Activated CD8-positive, alpha-beta memory T cell treated with anti-CD3 and anti-CD28 coated beads, Interleukin-2, amount 10 ng/mL, durations not matched to agents 7 days and 5 days (primary cell): Measurements from ENCODE around the gene CASZ1. TPM values are rescaled to one million over a fixed set of nuclear protein-coding genes. Genes with fewer than 3 reads are reported as not detected.

Experiments
- ATAC-seq: fragments of 150-1000 bp; cut with Tn5 transposase; one replicate; pipeline ENCODE4 v1.10.0; 2021; ENCODE audit warnings: moderate library complexity
- CTCF ChIA-PET: fragments of 350-600 bp; sonication (Branson Sonifier 250); formaldehyde crosslinking; loops from one replicate; lab custom pipeline; 2021; ENCODE audit warnings: antibody characterized with exemption; lab: Charles Lee
- DNase-seq: peaks from one replicate; pipeline ENCODE4 v3.0.0-alpha.2; 2020
- H3K27ac Mint-ChIP-seq: one replicate; pipeline ENCODE4 v1.8.0; 2021; ENCODE audit warnings: mild to moderate bottlenecking, mixed read lengths
- H3K27me3 Mint-ChIP-seq: one replicate; pipeline ENCODE4 v1.8.0; 2021; ENCODE audit warnings: mixed read lengths
- H3K36me3 Mint-ChIP-seq: one replicate; pipeline ENCODE4 v1.8.0; 2021; ENCODE audit warnings: mild to moderate bottlenecking, mixed read lengths
- H3K4me1 Mint-ChIP-seq: one replicate; pipeline ENCODE4 v1.8.0; 2021; ENCODE audit warnings: mixed read lengths
- H3K4me3 Mint-ChIP-seq: one replicate; pipeline ENCODE4 v1.8.0; 2021; ENCODE audit warnings: mild to moderate bottlenecking, moderate library complexity, mixed read lengths
- H3K9me3 Mint-ChIP-seq: one replicate; pipeline ENCODE4 v1.8.0; 2022; ENCODE audit warnings: low read depth, mixed read lengths
- total RNA-seq, 2 experiments: library from RNA; stranded (reverse); gene quantifications; one replicate each; pipeline ENCODE4 v1.2.3, GENCODE V29; 2021

Gene CASZ1
- total RNA-seq, 2 experiments from 2014 or later, result 8.8 to 16.3 TPM

DNA sequence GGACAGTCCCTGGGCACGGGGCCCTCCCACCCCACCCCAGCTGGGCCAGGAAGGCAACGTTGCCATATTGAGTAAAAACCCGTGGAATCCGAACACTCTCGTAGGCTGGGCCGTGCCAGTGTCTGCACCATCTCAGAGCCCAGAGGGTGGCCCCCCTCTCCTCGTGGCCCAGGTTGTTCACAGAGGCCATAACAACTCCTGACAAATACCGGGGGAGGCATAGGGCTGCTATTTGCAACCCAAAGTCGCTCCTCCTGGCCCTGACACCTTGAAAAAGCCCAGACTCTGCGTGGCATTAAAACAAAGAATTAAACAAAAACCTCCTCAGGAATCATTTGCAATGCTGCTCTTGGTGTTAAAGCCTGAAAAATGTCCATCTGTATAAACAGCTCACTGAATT, 141.4 kb downstream of the CASZ1 start:
- no peak overlapping the region for H3K27ac Mint-ChIP-seq
- no peak for ATAC-seq
- H3K27me3 Mint-ChIP-seq, result no peaks in the 10 kb centered on the region
- H3K9me3 Mint-ChIP-seq, result no peaks in the 10 kb centered on the region
- CTCF ChIA-PET, result no interaction called here
- no peaks in the 10 kb centered on the region for H3K36me3 Mint-ChIP-seq
- no peak overlapping the region for H3K4me3 Mint-ChIP-seq
- DNase-seq, result no peak
- no peaks in the 10 kb centered on the region for H3K4me1 Mint-ChIP-seq

- H3K27ac Mint-ChIP-seq, result no peak overlapping the region
- CTCF ChIA-PET, result no interaction called here
- H3K9me3 Mint-ChIP-seq, result no peaks in the 10 kb centered on the region
- H3K4me1 Mint-ChIP-seq, result no peaks in the 10 kb centered on the region
- DNase-seq (no peak), ATAC-seq (no peak)
- H3K36me3 Mint-ChIP-seq, result no peaks in the 10 kb centered on the region
- no peak overlapping the region for H3K4me3 Mint-ChIP-seq
- H3K27me3 Mint-ChIP-seq, result no peaks in the 10 kb centered on the region
These were observed 142.9 kb downstream of the CASZ1 start for GRCh38 chr1:10653370-10654125.

- H3K4me3 Mint-ChIP-seq, result no peak overlapping the region
- H3K9me3 Mint-ChIP-seq, result no peaks in the 10 kb centered on the region
- no peak for DNase-seq
- no peaks in the 10 kb centered on the region for H3K4me1 Mint-ChIP-seq
- CTCF ChIA-PET, result no interaction called here
- ATAC-seq, result no peak
- H3K27ac Mint-ChIP-seq, result no peak overlapping the region
- H3K27me3 Mint-ChIP-seq, result no peaks in the 10 kb centered on the region
- H3K36me3 Mint-ChIP-seq, result no peaks in the 10 kb centered on the region
These were observed 143.8 kb downstream of the CASZ1 start for GRCh38 chr1:10652626-10653025.

- no peak overlapping the region for H3K27ac Mint-ChIP-seq
- H3K27me3 Mint-ChIP-seq, result no peaks in the 10 kb centered on the region
- H3K36me3 Mint-ChIP-seq, result no peaks in the 10 kb centered on the region
- no peak for ATAC-seq
- no peaks in the 10 kb centered on the region for H3K9me3 Mint-ChIP-seq
- DNase-seq, result no peak
- no peaks in the 10 kb centered on the region for H3K4me1 Mint-ChIP-seq
- CTCF ChIA-PET, result no interaction called here
- H3K4me3 Mint-ChIP-seq, result no peak overlapping the region
These were observed 144.7 kb downstream of the CASZ1 start for GRCh38 chr1:10651793-10652192.

DNA sequence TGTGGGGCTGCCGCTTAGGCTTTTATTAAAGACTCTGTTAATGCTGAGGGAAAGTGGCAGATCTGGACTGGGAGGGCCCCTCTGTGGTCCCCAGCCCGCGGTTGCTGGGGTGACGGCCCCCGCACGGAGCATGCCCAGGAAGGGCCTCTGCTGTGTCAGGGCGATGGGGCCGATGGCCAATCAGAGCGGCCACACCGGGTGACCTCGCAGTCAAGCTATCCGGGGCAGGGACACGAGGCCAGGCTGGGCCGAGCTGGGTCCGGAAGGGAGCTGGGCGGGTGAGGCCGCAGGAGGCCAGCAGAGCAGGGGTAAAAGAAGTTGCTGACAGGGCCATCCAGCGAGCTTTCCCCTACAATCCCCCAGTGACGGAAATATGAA, 145.1 kb downstream of the CASZ1 start:
- no peaks in the 10 kb centered on the region for H3K4me1 Mint-ChIP-seq
- DNase-seq (no peak), ATAC-seq (no peak)
- H3K27ac Mint-ChIP-seq, result no peak overlapping the region
- no peaks in the 10 kb centered on the region for H3K27me3 Mint-ChIP-seq
- no peaks in the 10 kb centered on the region for H3K36me3 Mint-ChIP-seq
- H3K4me3 Mint-ChIP-seq, result no peak overlapping the region
- H3K9me3 Mint-ChIP-seq, result no peaks in the 10 kb centered on the region
- CTCF ChIA-PET, result no interaction called here

GRCh38 chr1:10650556-10651388, 145.7 kb downstream of the CASZ1 start:
- no peaks in the 10 kb centered on the region for H3K36me3 Mint-ChIP-seq
- CTCF ChIA-PET, result no interaction called here
- no peaks in the 10 kb centered on the region for H3K4me1 Mint-ChIP-seq
- H3K27ac Mint-ChIP-seq, result no peak overlapping the region
- no peaks in the 10 kb centered on the region for H3K27me3 Mint-ChIP-seq
- H3K4me3 Mint-ChIP-seq, result no peak overlapping the region
- DNase-seq (no peak), ATAC-seq (no peak)
- H3K9me3 Mint-ChIP-seq, result no peaks in the 10 kb centered on the region

DNA sequence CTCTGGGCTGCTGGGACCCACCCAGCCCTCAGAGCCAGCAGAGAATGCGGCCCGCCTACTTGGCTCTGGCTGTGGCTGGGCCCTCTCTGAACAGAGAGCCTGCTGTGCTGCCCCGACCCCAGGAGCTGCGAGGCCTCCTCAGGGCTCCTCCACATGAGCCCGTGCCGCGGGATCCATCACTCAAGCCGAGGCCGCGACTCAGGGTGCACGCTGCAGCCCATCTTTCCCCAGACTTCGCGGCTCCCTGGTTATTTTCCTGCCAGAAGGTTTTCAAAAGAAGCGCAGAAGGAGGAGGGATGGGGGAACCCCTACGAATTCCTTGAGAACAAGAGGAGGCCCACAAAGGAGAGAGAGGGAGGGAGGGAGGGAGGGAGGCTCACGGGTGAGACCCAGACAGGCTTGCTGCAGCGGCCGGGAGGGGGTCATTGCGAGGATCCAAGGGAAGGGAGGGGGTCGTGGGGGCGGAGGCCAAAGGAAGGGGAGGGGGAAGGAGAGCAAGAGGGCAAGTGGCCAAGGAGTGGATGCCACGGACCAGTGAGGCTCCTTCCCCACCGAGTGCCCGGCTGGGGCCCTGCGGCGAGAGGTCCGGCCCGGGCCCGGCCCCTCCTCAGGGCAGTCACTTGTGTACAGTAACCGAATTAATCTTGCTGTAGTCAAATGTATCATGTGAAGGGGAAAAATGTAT, 146.8 kb downstream of the CASZ1 start:
- ATAC-seq (no peak), DNase-seq (no peak)
- CTCF ChIA-PET, result no interaction called here
- H3K36me3 Mint-ChIP-seq, result no peaks in the 10 kb centered on the region
- H3K9me3 Mint-ChIP-seq, result no peaks in the 10 kb centered on the region
- no peaks in the 10 kb centered on the region for H3K4me1 Mint-ChIP-seq
- no peak overlapping the region for H3K27ac Mint-ChIP-seq
- no peak overlapping the region for H3K4me3 Mint-ChIP-seq
- no peaks in the 10 kb centered on the region for H3K27me3 Mint-ChIP-seq

DNA sequence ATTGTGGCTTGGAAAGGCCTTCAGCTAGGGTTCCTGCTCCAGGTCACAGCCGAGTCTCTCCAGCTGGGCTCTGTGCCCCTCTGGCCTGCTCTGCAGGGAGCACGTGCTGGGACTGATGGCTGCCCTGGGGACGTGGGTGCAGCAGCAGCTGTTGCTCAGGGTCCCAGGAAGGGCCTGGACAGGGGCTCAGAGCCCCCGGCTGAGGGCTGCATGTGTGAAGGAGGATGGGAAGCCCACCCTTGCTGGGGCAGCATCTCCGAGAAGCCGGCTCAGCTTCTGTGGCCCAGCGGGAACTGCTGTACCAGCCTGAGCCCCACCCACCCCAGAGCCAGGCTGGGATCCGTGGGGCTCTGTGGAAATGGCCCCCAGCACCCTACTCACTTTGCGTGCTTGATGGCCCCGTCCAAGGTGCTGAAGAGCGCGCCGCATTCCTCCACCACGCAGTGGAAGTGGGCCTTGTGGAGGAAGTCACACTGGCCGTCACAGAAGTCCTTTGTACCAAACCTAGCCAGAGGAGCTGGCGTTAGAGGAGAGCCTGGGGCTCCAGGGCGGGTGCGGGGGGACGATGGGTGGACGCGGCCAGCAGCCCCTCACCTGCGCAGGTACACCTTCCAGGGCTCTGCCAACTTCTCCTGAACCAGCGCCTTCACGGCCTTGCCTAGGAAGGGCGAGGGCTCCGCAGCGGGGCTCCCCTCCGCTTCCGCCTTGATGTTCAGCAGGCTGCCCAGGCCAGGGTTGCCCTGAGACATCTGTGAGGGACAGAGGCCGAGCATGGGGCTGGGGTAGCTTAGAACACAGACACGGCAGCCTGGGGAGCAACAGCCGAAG, 147.5 kb downstream of the CASZ1 start:
- DNase-seq, result no peak
- Mint-ChIP-seq H3K27me3 (no peaks in the 10 kb centered on the region), H3K27ac (no peak overlapping the region), H3K4me1 (no peaks in the 10 kb centered on the region), H3K9me3 (no peaks in the 10 kb centered on the region), H3K4me3 (no peak overlapping the region), H3K36me3 (no peaks in the 10 kb centered on the region)
- no peak for ATAC-seq
- CTCF ChIA-PET, result interaction anchor here (0.8 kb wide), 1 partner anchor 141 kb away, joined by 3 read pairs; no protein-coding TSS in a partner anchor

- H3K36me3 Mint-ChIP-seq, result no peaks in the 10 kb centered on the region
- CTCF ChIA-PET, result no interaction called here
- no peak overlapping the region for H3K27ac Mint-ChIP-seq
- H3K4me3 Mint-ChIP-seq, result no peak overlapping the region
- ATAC-seq (no peak), DNase-seq (no peak)
- no peaks in the 10 kb centered on the region for H3K9me3 Mint-ChIP-seq
- no peaks in the 10 kb centered on the region for H3K27me3 Mint-ChIP-seq
- H3K4me1 Mint-ChIP-seq, result no peaks in the 10 kb centered on the region
These were observed 148.9 kb downstream of the CASZ1 start for GRCh38 chr1:10647414-10648170.

DNA sequence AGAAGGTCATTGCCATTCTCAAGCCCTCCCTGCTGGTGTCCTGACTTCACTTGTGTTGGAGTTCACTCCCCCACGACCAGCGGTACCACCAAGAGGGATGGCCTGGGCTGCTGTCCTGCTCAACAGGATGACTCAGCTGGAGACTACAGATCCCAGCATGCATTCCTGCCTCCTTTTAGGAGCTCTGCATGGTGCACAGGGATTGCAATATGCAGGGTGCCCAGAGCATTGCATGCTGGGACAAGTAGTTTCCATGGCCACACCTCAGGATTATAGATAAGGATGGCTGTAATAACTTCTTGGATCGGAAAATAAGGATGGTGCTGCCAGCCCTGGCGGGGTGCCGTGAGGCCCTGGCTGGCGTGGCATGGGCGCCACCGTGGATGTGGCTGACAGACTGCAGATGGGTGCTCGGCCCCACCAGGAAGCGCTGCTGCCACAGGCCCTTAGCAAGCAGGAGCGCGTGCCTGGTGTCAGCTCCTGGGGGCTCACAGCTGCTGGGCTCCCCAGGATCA, 150.0 kb downstream of the CASZ1 start:
- no peaks in the 10 kb centered on the region for H3K36me3 Mint-ChIP-seq
- no peak for DNase-seq
- no peak overlapping the region for H3K27ac Mint-ChIP-seq
- ATAC-seq, result no peak
- no peaks in the 10 kb centered on the region for H3K27me3 Mint-ChIP-seq
- no peaks in the 10 kb centered on the region for H3K9me3 Mint-ChIP-seq
- no peak overlapping the region for H3K4me3 Mint-ChIP-seq
- no peaks in the 10 kb centered on the region for H3K4me1 Mint-ChIP-seq
- CTCF ChIA-PET, result no interaction called here

DNA sequence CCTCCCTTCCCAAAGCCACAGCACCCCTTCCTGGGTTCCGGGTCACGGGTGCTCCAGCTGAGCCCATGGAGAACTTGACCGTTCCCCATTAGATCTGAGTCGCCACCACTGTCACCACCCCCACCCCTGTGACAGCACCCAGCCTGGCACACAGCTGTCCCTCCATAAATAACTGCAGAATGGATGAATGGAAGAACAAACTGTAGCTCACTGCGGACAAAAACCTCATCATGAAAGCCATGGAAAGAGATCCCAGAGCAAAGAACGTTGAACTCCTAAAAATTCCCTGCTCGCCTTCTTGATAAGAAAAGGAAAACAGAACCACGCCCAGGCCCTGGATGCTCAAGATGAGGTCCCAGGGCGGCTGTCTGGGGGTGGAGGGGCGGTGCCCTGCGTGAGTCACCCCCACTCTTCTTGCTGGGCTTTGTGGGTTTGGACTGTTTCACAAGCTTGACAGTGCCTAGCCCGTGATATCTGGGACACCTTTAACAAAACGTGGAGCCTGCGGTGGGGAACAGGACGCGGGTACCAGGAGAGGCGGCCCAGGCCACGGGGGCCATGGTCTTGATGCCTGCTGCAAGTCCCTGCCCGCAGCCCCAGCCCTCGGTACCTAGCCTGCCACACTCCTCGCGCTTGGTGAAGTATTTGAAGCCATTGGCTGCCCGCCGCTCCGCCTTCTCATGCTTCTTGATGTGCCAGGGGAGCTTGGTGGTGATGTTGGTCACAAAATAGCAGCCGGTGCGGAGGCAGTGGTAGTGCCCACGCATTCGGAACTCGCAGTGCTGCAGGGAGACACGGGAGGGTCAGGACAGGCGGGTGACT, 151.9 kb downstream of the CASZ1 start:
- H3K27ac Mint-ChIP-seq, result no peak overlapping the region
- no peaks in the 10 kb centered on the region for H3K4me1 Mint-ChIP-seq
- H3K27me3 Mint-ChIP-seq, result no peaks in the 10 kb centered on the region
- DNase-seq (no peak), ATAC-seq (no peak)
- CTCF ChIA-PET, result no interaction called here
- H3K9me3 Mint-ChIP-seq, result no peaks in the 10 kb centered on the region
- no peaks in the 10 kb centered on the region for H3K36me3 Mint-ChIP-seq
- no peak overlapping the region for H3K4me3 Mint-ChIP-seq
